Activated CD8-positive, alpha-beta memory T cell treated with anti-CD3 and anti-CD28 coated beads for 36 hours (primary cell): ENCODE data around the gene ARHGAP23. TPM values are rescaled to one million over a fixed set of nuclear protein-coding genes. Genes with fewer than 3 reads are reported as not detected.
"Not testable (repeated sequence)": the region's sequence is repeated elsewhere in the genome, so short reads cannot be mapped to it uniquely, and the experiment has no call there.

Source experiments
- CTCF ChIA-PET: fragments of 350-600 bp; sonication (Branson Sonifier 250); formaldehyde crosslinking; loops from one replicate; lab custom pipeline; 2021; ENCODE audit warnings: antibody characterized with exemption; lab: Charles Lee
- POLR2A ChIA-PET: fragments of 350-600 bp; sonication (Branson Sonifier 250); formaldehyde crosslinking; loops from one replicate; lab custom pipeline; 2021; ENCODE audit warnings: antibody characterized with exemption; lab: Charles Lee
- total RNA-seq, 2 experiments: library from RNA; stranded (reverse); gene quantifications; one replicate each; pipeline ENCODE4 v1.2.3, GENCODE V29; 2021

The ARHGAP23 gene
- total RNA-seq, 2 experiments from 2014 or later = 0.13 to 0.27 TPM

GRCh38 chr17:38476549-38476948 is 48.3 kb downstream of the ARHGAP23 start:
- ChIA-PET CTCF (interaction anchor here (0.7 kb wide), 1 partner anchor 141 kb away, joined by 3 read pairs; no protein-coding TSS in a partner anchor), POLR2A (no interaction called here)

- CTCF ChIA-PET, POLR2A ChIA-PET: not testable (repeated sequence)
Measured at GRCh38 chr17:38477417-38477816, 49.2 kb downstream of the ARHGAP23 start.

GRCh38 chr17:38477951-38478350 is 49.7 kb downstream of the ARHGAP23 start:
- POLR2A ChIA-PET, CTCF ChIA-PET: not testable (repeated sequence)

GRCh38 chr17:38478667-38479066 is 50.4 kb downstream of the ARHGAP23 start:
- POLR2A ChIA-PET = not testable (repeated sequence)

GRCh38 chr17:38482039-38482699 is 53.9 kb downstream of the ARHGAP23 start:
- POLR2A ChIA-PET = not testable (repeated sequence)
- CTCF ChIA-PET = interaction anchor here (1.2 to 1.6 kb wide), 2 partner anchors 20 to 58 kb away, joined by 3 read pairs; no protein-coding TSS in a partner anchor

More at GRCh38 chr17:38478667-38479066, 50.4 kb downstream of the ARHGAP23 start:
- CTCF ChIA-PET = not testable (repeated sequence)

- POLR2A ChIA-PET = not testable (repeated sequence)
- CTCF ChIA-PET = interaction anchor here (1.2 to 1.6 kb wide), 2 partner anchors 21 to 58 kb away, joined by 3 read pairs; no protein-coding TSS in a partner anchor
Measured at GRCh38 chr17:38482700-38483043, 54.4 kb downstream of the ARHGAP23 start.

- POLR2A ChIA-PET = not testable (repeated sequence)
- CTCF ChIA-PET = interaction anchor here (1.0 to 1.2 kb wide), 2 partner anchors 36 to 70 kb away, joined by 3 read pairs; no protein-coding TSS in a partner anchor
Measured at GRCh38 chr17:38484242-38485145, 56.2 kb downstream of the ARHGAP23 start.

- ChIA-PET CTCF (interaction anchor here (0.6 to 1.4 kb wide), 3 partner anchors 37 to 171 kb away, joined by 3 read pairs; no protein-coding TSS in a partner anchor), POLR2A (no interaction called here)
Measured at GRCh38 chr17:38485146-38485468, 56.8 kb downstream of the ARHGAP23 start.

GRCh38 chr17:38485681-38486298 is 57.5 kb downstream of the ARHGAP23 start:
- POLR2A ChIA-PET = not testable (repeated sequence)
- CTCF ChIA-PET = interaction anchor here (0.6 to 1.4 kb wide), 3 partner anchors 37 to 171 kb away, joined by 3 read pairs; no protein-coding TSS in a partner anchor

GRCh38 chr17:38489774-38490173 is 61.5 kb downstream of the ARHGAP23 start:
- CTCF ChIA-PET, POLR2A ChIA-PET: not testable (repeated sequence)

- POLR2A ChIA-PET = not testable (repeated sequence)
- CTCF ChIA-PET = interaction anchor here (0.6 to 0.9 kb wide), 2 partner anchors 14 to 174 kb away, joined by 3 to 4 read pairs; no protein-coding TSS in a partner anchor
Measured at GRCh38 chr17:38491346-38492066, 63.2 kb downstream of the ARHGAP23 start.

- POLR2A ChIA-PET = not testable (repeated sequence)
- CTCF ChIA-PET = interaction anchor here (0.7 to 1.5 kb wide), 3 partner anchors 66 to 175 kb away, joined by 3 to 6 read pairs (median 4); no protein-coding TSS in a partner anchor
Measured at GRCh38 chr17:38492067-38493040, 64.1 kb downstream of the ARHGAP23 start.

GRCh38 chr17:38494152-38494551 is 65.9 kb downstream of the ARHGAP23 start:
- CTCF ChIA-PET, POLR2A ChIA-PET: not testable (repeated sequence)

- POLR2A ChIA-PET = not testable (repeated sequence)
- CTCF ChIA-PET = interaction anchor here (0.6 kb wide), 1 partner anchor 1065 kb away, joined by 4 read pairs; no protein-coding TSS in a partner anchor
Measured at GRCh38 chr17:38497656-38498055, 69.4 kb downstream of the ARHGAP23 start.

- ChIA-PET POLR2A (no interaction called here), CTCF (no interaction called here)
Measured at GRCh38 chr17:38498353-38498752, 70.1 kb downstream of the ARHGAP23 start.

GRCh38 chr17:38499230-38499629 is 71.0 kb downstream of the ARHGAP23 start:
- CTCF ChIA-PET, POLR2A ChIA-PET: not testable (repeated sequence)

- POLR2A ChIA-PET, CTCF ChIA-PET: not testable (repeated sequence)
Measured at GRCh38 chr17:38501718-38502117, 73.5 kb downstream of the ARHGAP23 start.
